Body of pancreas (tissue), 4 donors: ENCODE results near the gene CFAP43. TPM values are rescaled to one million over a fixed set of nuclear protein-coding genes. Genes with fewer than 3 reads are reported as not detected.

Experiments
- ATAC-seq: fragments of 150-250 bp; one replicate; pipeline ENCODE4 v1.9.1; 2016
- DNase-seq, 4 donors: peaks; one replicate each; pipeline ENCODE4 v3.0.0-alpha.2; 2019
- H3K27ac ChIP-seq, 4 donors: fragments of 200-600 bp; sonication (generic); 1 replicate in 3 of 4; 2 replicates in 1 of 4; pipeline versions ENCODE4 v1.5.1 to v1.6.1; 2016 to 2019; ENCODE audit warnings: mild to moderate bottlenecking in 1 of 4, mixed read lengths in 1 of 4, moderate library complexity in 1 of 4
- H3K27me3 ChIP-seq, 2 donors: fragments of 200-600 bp; sonication (generic); one replicate each; pipeline ENCODE4 v1.6.0; 2016; ENCODE audit warnings: mild to moderate bottlenecking in 1 of 2
- H3K36me3 ChIP-seq, 2 donors: fragments of 200-600 bp; sonication (generic); replicated peaks in 1 of 2; 2 replicates each; pipeline ENCODE4 v1.5.1; 2016; ENCODE audit warnings: low read depth in 2 of 2; ENCODE audit not compliant: insufficient read depth in 1 of 2
- H3K4me1 ChIP-seq: fragments of 200-600 bp; sonication (generic); one replicate; pipeline ENCODE4 v1.6.0; 2016
- H3K4me3 ChIP-seq, 2 donors: fragments of 200-600 bp; sonication (generic); 1 replicate in 1 of 2; 2 replicates in 1 of 2; pipeline ENCODE4 v1.5.1; 2016 to 2019
- H3K9me3 ChIP-seq, 3 donors: fragments of 200-600 bp; sonication (generic); 1 replicate in 2 of 3; 2 replicates in 1 of 3; pipeline ENCODE4 v1.5.1; 2016
- CTCF ChIP-seq, 7 experiments: fragments of 450-650 bp in 4 of 7; fragments of 200-600 bp in 3 of 7; sonication (generic) in 3 of 7; IDR thresholded peaks; one replicate each; pipeline ENCODE4 v1.5.1; 2016 to 2019; ENCODE audit warnings: antibody characterized with exemption in 7 of 7
- POLR2A ChIP-seq, 3 donors: fragments of 450-650 bp; IDR thresholded peaks; one replicate each; pipeline ENCODE4 v1.6.1; 2016; ENCODE audit warnings: antibody characterized with exemption in 3 of 3, mild to moderate bottlenecking in 2 of 3
- WGBS, 2 donors: methylation state at CpG; one replicate each; pipeline ENCODE4 v1.1.5; 2017; 5-methylcytosine and 5-hydroxymethylcytosine counted together
- intact Hi-C: fragments of 100-400 bp; cut with DNase I; formaldehyde crosslinking; loops from one replicate; pipeline ENCODE4 v1.15.1; 2023
- total RNA-seq, 2 donors: library from RNA; depleted of rRNA; stranded (reverse); fragments of >200 nt; gene quantifications; one replicate each; pipeline ENCODE4 v1.1.0, GENCODE V29; 2016

Gene CFAP43
- total RNA-seq, 2 donors from 2014 or later = 2.3 to 4.0 TPM

GRCh38 chr10:104090611-104091010, 141.6 kb downstream of the CFAP43 start:
- H3K4me3 ChIP-seq = no peak overlapping the region
- no peaks in the 10 kb centered on the region for H3K4me1 ChIP-seq
- no peaks in the 10 kb centered on the region for H3K9me3 ChIP-seq
- ATAC-seq (no peak), DNase-seq (no peak)
- 68 to 73% methylated on average over 2 of the region's 2 CpGs for WGBS, 2 donors
- TF ChIP-seq CTCF (IDR thresholded peaks at IDR 0.05) (no peak), POLR2A (IDR thresholded peaks at IDR 0.05) (no peak)
- no peaks in the 10 kb centered on the region for H3K27me3 ChIP-seq
- intact Hi-C loops = no loop called here
- no peak overlapping the region for H3K27ac ChIP-seq
- H3K36me3 ChIP-seq = no peaks in the 10 kb centered on the region

GRCh38 chr10:104089621-104090020, 142.5 kb downstream of the CFAP43 start:
- Histone ChIP-seq H3K27me3 (no peaks in the 10 kb centered on the region), H3K4me3 (no peak overlapping the region), H3K36me3 (no peaks in the 10 kb centered on the region), H3K27ac (no peak overlapping the region), H3K9me3 (no peaks in the 10 kb centered on the region), H3K4me1 (peaks cover 4% of the 10 kb centered on the region)
- 82 to 85% methylated on average over 3 of the region's 3 CpGs for WGBS, 2 donors
- intact Hi-C loops = no loop called here
- TF ChIP-seq CTCF (IDR thresholded peaks at IDR 0.05) (no peak), POLR2A (IDR thresholded peaks at IDR 0.05) (no peak)
- DNase-seq = no peak
- no peak for ATAC-seq

- TF ChIP-seq CTCF (IDR thresholded peaks at IDR 0.05) (no peak), POLR2A (IDR thresholded peaks at IDR 0.05) (no peak)
- WGBS, 2 donors = 76 to 82% methylated on average over 5 of the region's 5 CpGs
- Histone ChIP-seq H3K4me3 (no peak overlapping the region), H3K27me3 (no peaks in the 10 kb centered on the region), H3K36me3 (no peaks in the 10 kb centered on the region), H3K4me1 (peaks cover 8% of the 10 kb centered on the region), H3K9me3 (no peaks in the 10 kb centered on the region), H3K27ac (no peak overlapping the region)
- DNase-seq = no peak
- intact Hi-C loops = no loop called here
- no peak for ATAC-seq
Observed at GRCh38 chr10:104088239-104088638, 143.9 kb downstream of the CFAP43 start.

- Histone ChIP-seq H3K4me1 (peaks cover 8% of the 10 kb centered on the region), H3K36me3 (no peaks in the 10 kb centered on the region), H3K27ac (no peak within 1 kb of the TSS), H3K4me3 (no peak within 1 kb of the TSS), H3K27me3 (no peaks in the 10 kb centered on the region), H3K9me3 (no peaks in the 10 kb centered on the region)
- ATAC-seq (no peak), DNase-seq (no peak)
- TF ChIP-seq CTCF (IDR thresholded peaks at IDR 0.05) (no peak), POLR2A (IDR thresholded peaks at IDR 0.05) (no peak)
- WGBS, 2 donors = 70 to 72% methylated on average over 3 of the region's 3 CpGs
- intact Hi-C loops = no loop called here
Observed at GRCh38 chr10:104085801-104086400, 146.3 kb downstream of the CFAP43 start, which contains the start of gene COL17A1. COL17A1 (minus strand) TSS chr10:104085880; CDS start chr10:104080673, 5,207 bp downstream.

GRCh38 chr10:104084482-104085142, 147.6 kb downstream of the CFAP43 start:
- no peaks in the 10 kb centered on the region for H3K27me3 ChIP-seq
- intact Hi-C loops = no loop called here
- H3K9me3 ChIP-seq = no peaks in the 10 kb centered on the region
- DNase-seq (no peak), ATAC-seq (no peak)
- H3K4me1 ChIP-seq = peaks cover 8% of the 10 kb centered on the region
- H3K36me3 ChIP-seq = no peaks in the 10 kb centered on the region
- no peak overlapping the region for H3K4me3 ChIP-seq
- H3K27ac ChIP-seq = no peak overlapping the region
- 54 to 58% methylated on average over 5 of the region's 5 CpGs for WGBS, 2 donors
- TF ChIP-seq POLR2A (IDR thresholded peaks at IDR 0.05) (no peak), CTCF (IDR thresholded peaks at IDR 0.05) (no peak)
